OCI-LY1 (cell line): ENCODE results near the gene BPIFA3.

ENCODE experiments used
- H2AFZ ChIP-seq: fragments of 200-600 bp; sonication (generic), shearing (Covaris generic); 2 replicates; pipeline ENCODE4 v1.6.0; 2014; ENCODE audit warnings: antibody characterized with exemption, mild to moderate bottlenecking, low read length
- H3F3A ChIP-seq: fragments of 200-600 bp; sonication (generic), shearing (Covaris generic); 2 replicates; pipeline ENCODE4 v1.6.0; 2014; ENCODE audit warnings: mild to moderate bottlenecking, antibody characterized with exemption, low read length, moderate library complexity; ENCODE audit not compliant: insufficient read depth
- H3K27ac ChIP-seq: fragments of 200-600 bp; sonication (generic); 2 replicates; pipeline ENCODE4 v1.5.1; 2014; ENCODE audit warnings: low read length, mixed run types, mild to moderate bottlenecking, low read depth; ENCODE audit not compliant: poor library complexity, severe bottlenecking
- H3K27me3 ChIP-seq: fragments of 200-600 bp; sonication (generic); 2 replicates; pipeline ENCODE4 v1.6.0; 2014; ENCODE audit warnings: antibody characterized with exemption, mild to moderate bottlenecking, low read length, moderate library complexity; ENCODE audit not compliant: insufficient read depth
- H3K36me3 ChIP-seq: fragments of 200-600 bp; sonication (generic); 2 replicates; pipeline ENCODE4 v1.6.1; 2014; ENCODE audit warnings: mild to moderate bottlenecking, antibody characterized with exemption, low read length, moderate library complexity, mixed read lengths; ENCODE audit not compliant: insufficient read depth
- H3K4me1 ChIP-seq: fragments of 200-600 bp; sonication (generic); 2 replicates; pipeline ENCODE4 v1.5.1; 2014; ENCODE audit warnings: mild to moderate bottlenecking, low read length, moderate library complexity; ENCODE audit not compliant: insufficient read depth, severe bottlenecking
- H3K4me2 ChIP-seq: fragments of 200-600 bp; sonication (generic), shearing (Covaris generic); 2 replicates; pipeline ENCODE4 v1.6.1; 2014; ENCODE audit warnings: low read length
- H3K4me3 ChIP-seq: fragments of 200-600 bp; sonication (generic); 2 replicates; pipeline ENCODE4 v1.5.1; 2014; ENCODE audit warnings: low read length, low read depth, mild to moderate bottlenecking, mixed read lengths; ENCODE audit not compliant: poor library complexity, severe bottlenecking
- H3K79me2 ChIP-seq: fragments of 200-600 bp; shearing (Covaris generic); 2 replicates; pipeline ENCODE4 v1.6.1; 2016; ENCODE audit warnings: mixed run types, low read length, mixed read lengths; ENCODE audit not compliant: insufficient read depth
- H3K9ac ChIP-seq: fragments of 200-600 bp; sonication (generic), shearing (Covaris generic); 2 replicates; pipeline ENCODE4 v1.6.1; 2014; ENCODE audit warnings: mild to moderate bottlenecking, low read length, mixed read lengths
- H3K9me2 ChIP-seq: fragments of 200-600 bp; sonication (generic), shearing (Covaris generic); 2 replicates; pipeline ENCODE4 v1.6.1; 2014; ENCODE audit warnings: low read depth, mild to moderate bottlenecking, low read length, mixed read lengths
- H3K9me3 ChIP-seq: fragments of 200-600 bp; shearing (Covaris generic); 2 replicates; pipeline ENCODE4 v1.6.1; 2014; ENCODE audit warnings: low read length, mixed read lengths
- H4K20me1 ChIP-seq: fragments of 200-600 bp; sonication (generic), shearing (Covaris generic); 2 replicates; pipeline ENCODE4 v1.6.0; 2016; ENCODE audit warnings: mild to moderate bottlenecking, low read length; ENCODE audit not compliant: insufficient read depth
- CTCF ChIP-seq: fragments of 200-600 bp; sonication (generic), shearing (Covaris generic); IDR thresholded peaks from 2 replicates; pipeline ENCODE4 v1.5.1; 2017; ENCODE audit warnings: mild to moderate bottlenecking, antibody characterized with exemption, low read length, moderate library complexity, mixed read lengths
- EZH2 ChIP-seq: fragments of 200-600 bp; sonication (generic), shearing (Covaris generic); IDR thresholded peaks from 2 replicates; pipeline ENCODE4 v1.8.0; 2017; ENCODE audit warnings: borderline replicate concordance, mixed run types, mild to moderate bottlenecking, antibody characterized with exemption, low read length, moderate library complexity, mixed read lengths

Gene BPIFA3

GRCh38 chr20:33259371-33259770, 42.2 kb downstream of the BPIFA3 start:
- H3K27ac ChIP-seq, result no peak overlapping the region

GRCh38 chr20:33261465-33261864, 44.3 kb downstream of the BPIFA3 start:
- Histone ChIP-seq H3K27ac (no peak overlapping the region), H3K9me2 (no peaks in the 10 kb centered on the region), H3K79me2 (no peaks in the 10 kb centered on the region), H3K4me2 (no peak overlapping the region), H3K9me3 (no peaks in the 10 kb centered on the region), H4K20me1 (no peaks in the 10 kb centered on the region), H3K4me1 (no peaks in the 10 kb centered on the region), H3K36me3 (no peaks in the 10 kb centered on the region), H3K9ac (no peak overlapping the region), H3F3A (no peaks in the 10 kb centered on the region), H3K4me3 (no peak overlapping the region), H3K27me3 (no peaks in the 10 kb centered on the region; the same call in 1 of the 2 replicates), H2AFZ (no peak overlapping the region)
- no peak for TF ChIP-seq CTCF
- no peak for TF ChIP-seq EZH2

More at GRCh38 chr20:33259371-33259770, 42.2 kb downstream of the BPIFA3 start:
- H3F3A ChIP-seq, result no peaks in the 10 kb centered on the region
- H2AFZ ChIP-seq, result no peak overlapping the region
- no peak for TF ChIP-seq EZH2
- no peak for TF ChIP-seq CTCF
- H4K20me1 ChIP-seq, result no peaks in the 10 kb centered on the region
- H3K79me2 ChIP-seq, result no peaks in the 10 kb centered on the region
- H3K9me3 ChIP-seq, result no peaks in the 10 kb centered on the region
- H3K27me3 ChIP-seq, result no peaks in the 10 kb centered on the region; the same call in 1 of the 2 replicates
- H3K9me2 ChIP-seq, result no peaks in the 10 kb centered on the region
- no peak overlapping the region for H3K4me3 ChIP-seq
- no peak overlapping the region for H3K4me2 ChIP-seq
- H3K4me1 ChIP-seq, result no peaks in the 10 kb centered on the region
- H3K36me3 ChIP-seq, result no peaks in the 10 kb centered on the region
- no peak overlapping the region for H3K9ac ChIP-seq

- H2AFZ ChIP-seq, result no peak overlapping the region
- TF ChIP-seq CTCF (peak; percentile 52), EZH2 (no peak)
- no peaks in the 10 kb centered on the region for H3F3A ChIP-seq
- H3K79me2 ChIP-seq, result no peaks in the 10 kb centered on the region
- no peaks in the 10 kb centered on the region for H4K20me1 ChIP-seq
- H3K9me2 ChIP-seq, result no peaks in the 10 kb centered on the region
- no peak overlapping the region for H3K4me2 ChIP-seq
- no peaks in the 10 kb centered on the region; the same call in 1 of the 2 replicates for H3K27me3 ChIP-seq
- no peak overlapping the region for H3K9ac ChIP-seq
- no peaks in the 10 kb centered on the region for H3K4me1 ChIP-seq
- H3K36me3 ChIP-seq, result no peaks in the 10 kb centered on the region
- no peak overlapping the region for H3K4me3 ChIP-seq
- H3K9me3 ChIP-seq, result no peaks in the 10 kb centered on the region
- H3K27ac ChIP-seq, result no peak overlapping the region
Measured at GRCh38 chr20:33262658-33263065, 45.5 kb downstream of the BPIFA3 start.
